Esophagus squamous epithelium (tissue), 4 donors: ENCODE measurements around the gene HTR1D.

Source experiments
- POLR2A ChIP-seq, 4 donors: fragments of 450-650 bp; IDR thresholded peaks; one replicate each; pipeline ENCODE4 v1.6.1; 2017; ENCODE audit warnings: antibody characterized with exemption in 4 of 4, mild to moderate bottlenecking in 4 of 4, moderate library complexity in 3 of 4
- TF ChIP-seq, protein P1 (sequence below), 6 experiments: fragments of 450-650 bp in 4 of 6; fragments of 200-600 bp in 2 of 6; sonication (generic) in 2 of 6; IDR thresholded peaks; one replicate each; pipeline ENCODE4 v1.5.1; 2016 to 2019; ENCODE audit warnings: antibody characterized with exemption in 6 of 6, mild to moderate bottlenecking in 4 of 6, moderate library complexity in 4 of 6

DNA sequence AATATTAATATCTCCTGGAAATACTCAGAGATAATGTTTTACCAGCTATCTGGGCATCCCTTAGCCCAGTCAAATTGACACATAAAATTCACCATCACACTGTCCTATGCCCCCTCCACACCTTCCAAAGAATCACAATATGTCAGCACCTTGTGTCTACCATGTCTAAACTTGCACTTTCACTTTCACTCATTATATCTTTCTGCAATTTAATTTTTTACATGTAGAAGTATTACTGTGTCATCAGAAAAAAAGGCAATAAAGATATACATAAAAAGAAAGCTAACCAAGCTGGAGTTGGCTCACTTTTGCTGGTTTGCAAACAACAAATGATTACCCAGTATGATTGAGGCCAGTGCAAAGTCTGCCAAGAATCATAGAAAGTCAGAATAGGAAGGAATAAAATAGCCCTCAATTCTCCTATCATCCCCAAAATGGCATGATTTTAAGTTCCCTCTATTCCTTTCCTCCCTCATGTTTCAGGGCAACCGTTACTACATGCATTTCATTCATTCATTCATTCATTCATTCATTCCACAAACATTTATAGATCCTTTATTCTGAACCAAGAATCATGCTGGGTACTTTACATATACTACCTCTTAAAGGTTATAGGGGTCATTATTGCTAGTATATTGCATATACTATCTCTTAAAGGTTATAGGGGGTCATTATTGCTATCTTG, 42.7 kb downstream of the HTR1D start:
- no peak for TF ChIP-seq POLR2A (IDR thresholded peaks at IDR 0.05)
- TF ChIP-seq, protein P1, sequence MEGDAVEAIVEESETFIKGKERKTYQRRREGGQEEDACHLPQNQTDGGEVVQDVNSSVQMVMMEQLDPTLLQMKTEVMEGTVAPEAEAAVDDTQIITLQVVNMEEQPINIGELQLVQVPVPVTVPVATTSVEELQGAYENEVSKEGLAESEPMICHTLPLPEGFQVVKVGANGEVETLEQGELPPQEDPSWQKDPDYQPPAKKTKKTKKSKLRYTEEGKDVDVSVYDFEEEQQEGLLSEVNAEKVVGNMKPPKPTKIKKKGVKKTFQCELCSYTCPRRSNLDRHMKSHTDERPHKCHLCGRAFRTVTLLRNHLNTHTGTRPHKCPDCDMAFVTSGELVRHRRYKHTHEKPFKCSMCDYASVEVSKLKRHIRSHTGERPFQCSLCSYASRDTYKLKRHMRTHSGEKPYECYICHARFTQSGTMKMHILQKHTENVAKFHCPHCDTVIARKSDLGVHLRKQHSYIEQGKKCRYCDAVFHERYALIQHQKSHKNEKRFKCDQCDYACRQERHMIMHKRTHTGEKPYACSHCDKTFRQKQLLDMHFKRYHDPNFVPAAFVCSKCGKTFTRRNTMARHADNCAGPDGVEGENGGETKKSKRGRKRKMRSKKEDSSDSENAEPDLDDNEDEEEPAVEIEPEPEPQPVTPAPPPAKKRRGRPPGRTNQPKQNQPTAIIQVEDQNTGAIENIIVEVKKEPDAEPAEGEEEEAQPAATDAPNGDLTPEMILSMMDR (IDR thresholded peaks at IDR 0.05) = no peak
